HG02870 (cell line): ENCODE data around the gene PEG3.

Experiments used
- ATAC-seq: cut with Tn5 transposase; IDR thresholded peaks from one replicate; pipeline ENCODE4 v1.9.1; 2021; ENCODE audit warnings: mild to moderate bottlenecking, moderate library complexity; ENCODE audit not compliant: unreplicated experiment

The PEG3 gene

DNA sequence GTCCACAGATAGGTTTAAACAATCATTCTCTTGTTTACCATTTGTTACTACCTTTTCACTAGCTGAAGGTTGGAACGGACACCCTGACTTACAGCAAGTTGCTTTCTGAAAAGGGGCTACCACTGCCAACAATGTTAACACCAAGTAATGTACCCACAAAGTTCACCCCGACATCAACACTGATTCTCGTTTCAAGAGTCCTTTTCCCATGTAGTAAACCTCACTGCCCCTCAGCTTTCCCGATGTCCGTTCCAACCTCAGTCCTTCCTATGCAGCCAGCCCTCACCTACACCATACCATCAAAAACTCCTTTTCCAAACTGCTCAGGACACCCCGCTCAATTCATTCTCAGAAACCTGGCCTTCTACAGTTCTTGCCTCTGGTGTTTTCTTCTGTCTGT, 29.0 kb downstream of the PEG3 start:
- ATAC-seq = no peak

DNA sequence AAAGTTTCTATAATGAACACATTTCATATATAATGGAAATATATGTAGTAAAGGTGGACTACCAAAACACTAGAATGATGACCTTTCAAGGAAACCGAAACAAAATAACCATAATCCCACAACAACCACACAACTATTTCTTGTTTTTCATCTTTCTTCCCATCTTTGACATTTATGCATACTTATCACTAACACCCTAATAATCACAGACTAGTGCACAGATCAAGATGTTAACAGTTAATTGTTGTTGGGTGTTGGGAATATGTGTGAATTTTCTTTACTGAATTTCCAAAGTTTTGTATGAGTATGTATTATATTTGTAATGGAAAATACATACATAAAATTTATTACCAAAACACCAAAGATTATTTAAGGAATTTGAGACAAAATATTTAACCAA, 30.3 kb downstream of the PEG3 start:
- ATAC-seq = no peak

DNA sequence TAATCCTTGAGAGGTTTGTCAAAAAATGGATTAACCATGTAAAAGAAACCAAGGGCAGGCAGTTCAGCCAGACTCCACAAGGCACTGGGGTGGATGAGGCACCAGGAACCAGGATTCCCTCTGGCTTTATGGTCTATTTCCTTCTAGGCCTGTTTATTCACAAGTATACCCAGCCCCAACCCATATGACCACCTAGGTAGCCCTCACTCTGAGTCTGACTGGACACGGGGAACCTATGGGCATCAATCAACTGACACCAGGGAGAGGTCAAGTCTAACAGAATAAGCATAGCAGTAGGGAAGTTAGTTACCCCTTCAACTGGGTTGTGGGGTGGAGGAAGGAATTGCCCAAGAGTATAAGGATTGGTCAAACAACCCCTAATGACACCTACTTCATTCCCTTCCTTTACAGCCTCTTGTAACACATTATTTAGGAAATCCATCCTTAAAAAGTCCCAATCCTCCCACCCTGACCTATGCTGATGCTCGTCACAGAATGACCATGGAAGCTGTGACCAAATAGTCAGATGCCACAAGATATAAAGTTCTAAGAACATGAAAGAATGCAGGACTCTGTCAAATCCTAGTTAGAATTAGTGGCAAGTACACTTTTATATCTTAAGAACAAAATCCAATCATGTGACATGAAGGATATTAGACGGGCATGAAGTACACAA, 31.7 kb downstream of the PEG3 start:
- no peak for ATAC-seq

DNA sequence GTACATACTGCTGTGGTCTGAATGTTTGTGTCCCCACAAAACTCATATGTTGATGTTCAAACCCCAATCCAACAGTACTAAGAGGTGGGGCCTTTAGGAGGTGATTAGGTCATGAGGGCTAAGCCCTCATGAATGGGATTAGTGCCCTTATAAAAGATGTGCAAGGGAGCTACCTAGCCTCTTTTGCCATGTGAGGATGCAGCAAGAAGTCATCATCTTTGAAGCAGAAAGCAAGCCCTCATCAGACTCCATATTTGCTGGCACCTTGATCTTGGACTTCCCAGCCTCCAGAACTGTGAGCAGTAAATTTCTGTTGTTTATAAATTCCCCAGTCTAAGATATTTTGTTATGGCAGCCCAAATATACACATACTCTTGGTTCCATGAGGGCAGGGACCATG, 33.9 kb downstream of the PEG3 start:
- ATAC-seq = no peak
